Thymus (tissue), 11 donors: ENCODE data around the gene TSPEAR. TPM values are rescaled to one million over a fixed set of nuclear protein-coding genes. Genes with fewer than 3 reads are reported as not detected.
"Not testable (repeated sequence)": the region's sequence is repeated elsewhere in the genome, so short reads cannot be mapped to it uniquely, and the experiment has no call there.

Experiments used
- DNase-seq, 9 donors: peaks; one replicate each; pipeline ENCODE4 v3.0.0-alpha.2; 2013; ENCODE audit warnings: low spot score in 9 of 9, low read depth in 6 of 9, missing footprints in 1 of 9
- H3K27ac ChIP-seq, 2 donors: one replicate each; pipeline ENCODE4 v1.5.1; 2013; ENCODE audit warnings: control low read depth in 1 of 2, low read depth in 1 of 2, low read length in 1 of 2, mild to moderate bottlenecking in 1 of 2, moderate library complexity in 1 of 2
- H3K27me3 ChIP-seq, 2 donors: one replicate each; pipeline ENCODE4 v1.5.1; 2013; ENCODE audit warnings: low read length in 1 of 2; ENCODE audit not compliant: control insufficient read depth in 2 of 2, insufficient read depth in 1 of 2
- H3K36me3 ChIP-seq, 2 donors: one replicate each; pipeline ENCODE4 v1.5.1; 2013; ENCODE audit warnings: low read length in 1 of 2, mild to moderate bottlenecking in 1 of 2, moderate library complexity in 1 of 2; ENCODE audit not compliant: control insufficient read depth in 2 of 2, insufficient read depth in 2 of 2
- H3K4me1 ChIP-seq, 2 donors: one replicate each; pipeline ENCODE4 v1.5.1; 2013; ENCODE audit warnings: low read length in 2 of 2; ENCODE audit not compliant: control insufficient read depth in 2 of 2, insufficient read depth in 2 of 2
- H3K4me3 ChIP-seq, 2 donors: one replicate each; pipeline ENCODE4 v1.5.1; 2013; ENCODE audit warnings: low read length in 2 of 2, control low read depth in 1 of 2, mild to moderate bottlenecking in 1 of 2
- H3K9me3 ChIP-seq, 2 donors: one replicate each; pipeline ENCODE4 v1.5.1; 2013; ENCODE audit warnings: low read length in 1 of 2, mild to moderate bottlenecking in 1 of 2; ENCODE audit not compliant: control insufficient read depth in 2 of 2, insufficient read depth in 1 of 2
- WGBS: extraction: QIAGEN DNeasy Blood & Tissue Kit; methylation state at CpG from one replicate; pipeline ENCODE4 v1.1.7; 2013; 5-methylcytosine and 5-hydroxymethylcytosine counted together
- polyA plus RNA-seq: library from polyadenylated mRNA; stranded (reverse); fragments of 200-250 nt; gene quantifications from one replicate; pipeline ENCODE4 v1.2.3, GENCODE V29; 2013
- total RNA-seq: library from RNA; stranded (reverse); fragments of 120-200 nt; gene quantifications from one replicate; pipeline ENCODE4 v1.2.4, GENCODE V29; 2013
- donor health status: healthy.

TSPEAR gene
- total and polyA plus RNA-seq, 2 donors, result 0.07 to 0.38 TPM

DNA sequence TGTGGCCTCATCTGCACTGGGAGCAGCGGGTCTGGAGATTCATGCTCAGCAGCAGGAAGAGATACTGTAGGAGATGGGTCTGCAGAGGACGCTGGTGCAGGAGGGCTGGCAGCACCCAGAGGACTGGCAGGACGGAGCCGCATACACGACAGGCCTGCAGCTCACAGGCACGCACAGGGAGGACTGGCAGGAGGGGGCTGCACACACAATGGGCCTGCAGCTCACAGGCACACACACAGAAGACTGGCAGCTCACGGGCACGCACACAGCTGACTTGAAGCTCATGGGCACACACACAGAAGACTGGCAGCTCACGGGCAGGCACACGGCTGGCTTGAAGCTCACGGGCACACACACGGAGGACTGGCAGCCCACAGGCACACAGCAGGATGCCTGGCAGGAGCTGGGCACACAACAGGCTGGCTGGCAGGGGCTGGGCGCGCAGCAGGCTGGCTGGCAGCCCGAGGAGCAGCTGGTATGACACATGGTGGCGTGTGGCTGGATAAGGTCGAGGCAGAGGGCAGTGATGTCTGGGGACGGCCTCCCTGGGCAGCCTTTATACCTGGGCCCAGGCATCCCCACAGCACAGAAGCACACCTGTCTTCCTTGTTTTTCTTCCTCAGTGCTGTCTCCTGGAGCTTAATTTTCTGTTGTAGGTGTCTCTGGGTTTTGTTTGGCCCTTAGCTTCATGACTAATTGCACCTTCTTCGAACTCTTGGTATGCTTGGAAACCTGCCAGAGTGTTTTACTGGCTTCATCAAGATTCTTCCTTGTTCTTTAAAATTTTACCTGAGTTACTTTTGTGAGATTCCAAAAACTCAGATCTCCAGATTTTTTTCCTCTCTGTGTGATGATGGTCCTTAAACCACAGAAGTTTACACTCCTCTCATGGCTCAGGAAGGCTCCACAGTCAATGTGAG lies 44.7 kb downstream of the TSPEAR start, which contains the start of gene KRTAP12-2:
Gene KRTAP12-2 (minus strand): TSS at position 527 of the 920 bp plus-strand sequence. CDS start 41 bp downstream, at position 486.
- H3K36me3 ChIP-seq, result no peaks in the 10 kb centered on the region
- 80% methylated on average over 19 of the region's 19 CpGs for WGBS
- H3K4me3 ChIP-seq, result no peak within 1 kb of the TSS
- no peak for DNase-seq
- H3K4me1 ChIP-seq, result no peaks in the 10 kb centered on the region
- H3K27me3 ChIP-seq, result no peaks in the 10 kb centered on the region
- peaks cover 4 to 8% of the 10 kb centered on the region in 2 donors for H3K9me3 ChIP-seq
- H3K27ac ChIP-seq, result no peak within 1 kb of the TSS

DNA sequence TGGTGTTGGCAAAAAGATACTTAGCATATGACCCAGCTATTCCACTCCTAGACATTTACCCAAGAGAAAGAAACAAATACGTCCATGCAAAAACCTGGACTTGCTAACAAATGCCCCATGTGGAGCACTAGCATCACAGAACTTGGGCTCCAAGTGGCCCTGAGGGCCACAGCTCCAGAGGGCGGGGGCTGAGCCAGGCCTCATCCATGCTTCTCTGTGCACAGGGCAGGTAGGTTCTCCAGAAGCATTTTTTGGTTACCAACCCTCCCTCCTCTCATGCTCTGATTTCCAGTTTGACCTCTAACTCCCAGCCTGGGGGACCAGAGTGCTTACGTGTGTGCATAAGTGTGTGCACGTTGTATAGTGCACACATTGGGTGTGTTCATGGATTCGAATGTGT lies 46.7 kb downstream of the TSPEAR start:
- Histone ChIP-seq H3K9me3 (peaks cover 0 to 3% of the 10 kb centered on the region in 2 donors), H3K27ac (no peak overlapping the region), H3K4me3 (no peak overlapping the region), H3K27me3 (no peaks in the 10 kb centered on the region), H3K36me3 (no peaks in the 10 kb centered on the region), H3K4me1 (no peaks in the 10 kb centered on the region)
- WGBS, result 96% methylated on average over 5 of the region's 5 CpGs
- DNase-seq, result no peak

DNA sequence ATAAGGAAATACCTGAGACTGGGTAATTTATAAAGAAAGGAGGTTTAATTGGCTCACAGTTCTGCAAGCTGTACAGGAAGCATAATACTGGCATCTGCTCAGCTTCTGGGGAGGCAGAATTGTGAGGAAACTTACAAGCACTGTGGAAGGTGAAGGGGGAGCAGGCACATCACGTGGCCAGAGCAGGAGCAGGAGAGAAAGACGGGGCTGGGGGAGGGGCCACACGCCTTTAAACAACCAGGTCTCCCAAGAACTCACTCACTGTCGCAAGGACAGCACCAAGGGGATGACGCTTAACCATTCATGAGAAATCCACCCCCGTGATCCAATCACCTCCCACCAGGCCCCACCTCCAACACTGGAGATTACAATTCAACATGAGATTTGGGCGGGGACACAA lies 49.8 kb downstream of the TSPEAR start:
- 63% methylated on average over 7 of the region's 7 CpGs for WGBS
- not testable (repeated sequence) for H3K4me1 ChIP-seq, H3K9me3 ChIP-seq, H3K27ac ChIP-seq, DNase-seq, H3K4me3 ChIP-seq, H3K36me3 ChIP-seq, H3K27me3 ChIP-seq

DNA sequence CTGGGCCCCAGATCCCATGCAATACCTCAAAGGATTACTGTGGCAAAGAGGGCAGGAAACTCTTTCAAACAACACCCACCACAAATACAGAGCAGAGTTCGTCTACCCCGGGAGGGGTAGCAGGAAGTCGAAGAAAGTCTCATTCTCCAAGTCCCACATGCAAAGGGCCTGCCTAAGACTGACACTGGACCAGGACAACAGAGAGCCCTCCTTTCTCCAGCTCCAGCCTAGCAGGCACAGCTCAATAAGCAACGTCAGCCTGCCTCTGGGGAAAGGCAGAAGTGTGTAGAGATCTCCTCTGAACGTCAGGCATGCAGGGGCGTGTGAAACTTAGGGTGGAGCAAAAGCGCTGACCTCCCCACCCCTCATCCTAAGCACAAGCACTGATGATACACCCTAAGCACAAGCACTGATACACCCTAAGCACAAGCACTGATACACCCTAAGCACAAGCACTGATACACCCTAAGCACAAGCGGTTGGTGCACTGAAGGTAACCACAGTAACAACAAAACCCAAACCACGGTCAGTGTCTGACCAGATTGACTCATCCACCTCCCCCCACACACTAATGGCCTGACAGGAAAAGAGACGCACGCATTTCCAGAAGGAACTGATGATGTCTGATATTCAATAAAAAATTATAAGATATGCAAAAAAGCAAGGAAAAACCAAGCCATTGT lies 52.3 kb downstream of the TSPEAR start:
- 64% methylated on average over 11 of the region's 11 CpGs for WGBS
- no peaks in the 10 kb centered on the region for H3K36me3 ChIP-seq
- H3K27ac ChIP-seq, result no peak overlapping the region

DNA sequence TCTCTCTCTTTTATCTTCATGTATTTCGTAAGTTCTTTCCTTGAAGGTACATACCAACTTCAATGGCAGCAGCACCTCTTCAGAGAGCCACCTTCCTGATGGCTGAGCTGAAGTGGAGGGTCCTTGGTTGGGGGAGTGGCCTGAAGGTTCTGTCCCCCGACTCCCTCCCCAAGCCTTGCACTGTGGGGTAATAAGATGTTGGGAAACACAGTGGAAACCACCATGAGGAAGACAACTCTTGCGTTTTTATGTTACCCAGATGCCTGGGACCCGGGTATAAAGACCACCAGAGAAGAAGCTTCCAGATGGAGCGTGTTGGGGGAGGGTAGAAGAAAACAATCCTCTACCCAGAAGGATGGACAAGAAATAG lies 52.8 kb downstream of the TSPEAR start:
- Histone ChIP-seq H3K27ac (no peak overlapping the region), H3K4me3 (no peak overlapping the region), H3K27me3 (peaks cover 0 to 2% of the 10 kb centered on the region in 2 donors), H3K36me3 (no peaks in the 10 kb centered on the region), H3K4me1 (peaks cover 0 to 2% of the 10 kb centered on the region in 2 donors), H3K9me3 (peaks cover 0 to 21% of the 10 kb centered on the region in 2 donors)
- 87% methylated on average over 5 of the region's 5 CpGs for WGBS
- no peak for DNase-seq

More for the DNA sequence above, 52.3 kb downstream of the TSPEAR start:
- DNase-seq, result no peak
- H3K27me3 ChIP-seq, result peaks cover 0 to 2% of the 10 kb centered on the region in 2 donors
- peaks cover 0 to 19% of the 10 kb centered on the region in 2 donors for H3K9me3 ChIP-seq
- no peak overlapping the region for H3K4me3 ChIP-seq
- peaks cover 0 to 2% of the 10 kb centered on the region in 2 donors for H3K4me1 ChIP-seq

DNA sequence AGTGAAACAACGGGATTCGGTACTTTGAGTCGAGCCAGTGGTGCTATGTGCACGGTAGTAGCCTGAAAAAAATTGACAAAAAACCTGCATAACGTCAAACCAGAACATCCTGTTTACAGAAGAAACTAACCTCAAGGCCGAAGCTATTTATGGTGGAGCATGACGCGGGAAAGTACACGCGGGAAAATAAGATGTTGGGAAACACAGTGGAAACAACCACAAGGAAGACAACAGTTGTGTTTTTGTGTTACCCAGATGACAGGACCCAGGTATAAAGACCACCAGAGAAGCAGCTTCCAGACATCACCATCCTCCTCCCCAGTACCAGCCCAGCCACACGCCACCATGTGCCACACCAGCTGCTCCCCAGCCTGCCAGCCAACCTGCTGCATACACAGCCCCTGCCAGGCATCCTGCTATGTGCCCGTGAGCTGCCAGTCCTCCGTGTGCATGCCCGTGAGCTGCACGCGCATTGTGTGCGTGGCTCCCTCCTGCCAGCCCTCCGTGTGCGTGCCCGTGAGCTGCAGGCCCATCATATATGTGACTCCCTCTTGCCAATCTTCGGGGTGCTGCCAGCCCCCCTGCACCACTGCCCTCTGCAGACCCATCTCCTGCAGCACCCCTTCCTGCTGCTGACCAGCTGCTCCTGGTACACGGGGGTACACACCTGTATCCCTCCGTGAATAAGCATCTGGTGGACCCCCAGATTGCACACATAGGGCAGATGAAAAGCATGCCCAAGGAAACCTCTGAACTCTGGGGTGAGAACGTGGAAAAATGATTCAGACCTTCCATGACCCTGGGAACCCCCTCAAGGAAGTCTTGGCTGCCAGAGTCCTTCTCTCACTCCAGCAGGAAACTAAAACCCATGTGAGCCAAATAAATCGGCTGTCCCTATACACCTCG lies 53.5 kb downstream of the TSPEAR start, which contains the start of gene KRTAP12-3:
Gene KRTAP12-3 (plus strand): TSS at position 298 of the 906 bp plus-strand sequence. CDS start 48 bp downstream, at position 346.
- no peaks in the 10 kb centered on the region for H3K36me3 ChIP-seq
- no peak within 1 kb of the TSS for H3K4me3 ChIP-seq
- peaks cover 1 to 21% of the 10 kb centered on the region in 2 donors for H3K9me3 ChIP-seq
- 73% methylated on average over 26 of the region's 26 CpGs for WGBS
- peaks cover 0 to 2% of the 10 kb centered on the region in 2 donors for H3K27me3 ChIP-seq
- H3K4me1 ChIP-seq, result peaks cover 0 to 2% of the 10 kb centered on the region in 2 donors
- DNase-seq, result peak in 1 of 9 donors; percentile 10
- no peak within 1 kb of the TSS for H3K27ac ChIP-seq

DNA sequence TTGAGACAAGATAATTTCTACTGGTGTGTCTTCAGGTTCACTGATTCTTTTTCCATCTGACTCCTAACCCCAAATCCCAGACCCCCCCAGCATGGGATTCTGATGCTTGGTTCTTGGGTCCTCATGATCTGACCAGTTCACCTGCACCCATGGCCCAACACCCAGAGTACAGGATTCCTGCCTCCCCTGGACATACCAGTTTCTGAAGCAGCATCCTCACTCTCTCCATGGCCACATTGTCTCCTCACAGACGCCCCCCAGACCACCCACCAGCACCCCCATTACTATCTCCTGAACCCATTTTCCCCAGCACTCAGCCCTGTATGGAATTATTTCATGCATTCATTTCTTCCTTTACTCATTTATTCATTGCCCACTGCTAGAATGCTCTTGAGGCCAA lies 54.5 kb downstream of the TSPEAR start:
- Histone ChIP-seq H3K4me3 (no peak overlapping the region), H3K36me3 (no peaks in the 10 kb centered on the region), H3K27me3 (peaks cover 0 to 2% of the 10 kb centered on the region in 2 donors), H3K9me3 (peaks cover 1 to 21% of the 10 kb centered on the region in 2 donors), H3K4me1 (peaks cover 0 to 2% of the 10 kb centered on the region in 2 donors), H3K27ac (no peak overlapping the region)
- no peak for DNase-seq
- 95% methylated on average over 1 of the region's 1 CpG for WGBS

DNA sequence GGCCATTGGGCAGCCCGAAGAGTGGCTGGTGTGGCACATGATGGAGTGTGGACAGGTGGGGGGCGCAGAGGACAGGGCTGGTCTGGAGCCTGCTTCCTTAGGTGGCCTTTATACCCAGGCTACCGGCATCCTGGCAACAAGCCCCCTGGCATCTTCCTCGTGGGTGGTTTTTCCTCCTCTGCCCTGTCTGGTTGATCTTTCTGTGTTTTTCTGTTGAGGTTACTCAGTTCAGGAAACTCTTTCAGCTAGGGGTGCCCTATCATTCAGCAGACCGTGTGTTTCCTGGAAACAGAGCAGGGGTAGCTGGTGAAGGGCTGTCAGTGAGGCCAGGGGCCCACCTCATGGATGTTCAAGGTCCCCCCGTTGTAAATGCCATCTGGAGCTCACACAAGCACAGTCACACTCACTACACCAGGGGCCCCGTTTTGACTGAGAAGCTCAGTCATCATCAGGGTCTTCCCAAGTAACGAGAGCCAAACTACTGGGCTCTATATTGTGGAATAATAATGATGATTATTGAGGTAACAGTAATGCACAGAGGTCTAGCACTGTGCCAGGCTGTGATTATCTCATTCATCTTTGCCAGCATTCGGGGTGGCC lies 56.7 kb downstream of the TSPEAR start, which contains the start of gene KRTAP12-4:
Gene KRTAP12-4 (minus strand): TSS at position 84 of the 600 bp plus-strand sequence. CDS start 45 bp downstream, at position 39.
- no peak for DNase-seq
- H3K27me3 ChIP-seq, result peaks cover 0 to 2% of the 10 kb centered on the region in 2 donors
- WGBS, result 62% methylated on average over 9 of the region's 9 CpGs
- peaks cover 1 to 19% of the 10 kb centered on the region in 2 donors for H3K9me3 ChIP-seq
- no peak within 1 kb of the TSS for H3K27ac ChIP-seq
- H3K4me1 ChIP-seq, result peaks cover 0 to 2% of the 10 kb centered on the region in 2 donors
- H3K36me3 ChIP-seq, result no peaks in the 10 kb centered on the region
- no peak within 1 kb of the TSS for H3K4me3 ChIP-seq
